NCI-H748 (cell line): ENCODE data around the gene CASR.

Experiments used
- DNase-seq: peaks from one replicate; lab custom pipeline; 2025; ENCODE audit not compliant: unreplicated experiment; lab: John Stamatoyannopoulos, UW

Gene CASR

GRCh38 chr3:122305818-122306621 is 122.6 kb downstream of the CASR start:
- peak; percentile 3 for DNase-seq

GRCh38 chr3:122306622-122306953 is 123.1 kb downstream of the CASR start:
- no peak for DNase-seq

GRCh38 chr3:122307094-122307687 is 123.7 kb downstream of the CASR start:
- DNase-seq = no peak

- no peak for DNase-seq
Measured at GRCh38 chr3:122307976-122308375, 124.5 kb downstream of the CASR start.

- no peak for DNase-seq
Measured at GRCh38 chr3:122310361-122310760, 126.9 kb downstream of the CASR start.

GRCh38 chr3:122312826-122313225 is 129.4 kb downstream of the CASR start:
- no peak for DNase-seq

GRCh38 chr3:122313281-122313680 is 129.8 kb downstream of the CASR start:
- no peak for DNase-seq

GRCh38 chr3:122314228-122314876 is 130.9 kb downstream of the CASR start:
- DNase-seq = no peak

- no peak for DNase-seq
Measured at GRCh38 chr3:122315619-122316018, 132.2 kb downstream of the CASR start.

- DNase-seq = no peak
Measured at GRCh38 chr3:122316368-122316767, 132.9 kb downstream of the CASR start.

- DNase-seq = no peak
Measured at GRCh38 chr3:122318620-122319019, 135.2 kb downstream of the CASR start.

- no peak for DNase-seq
Measured at GRCh38 chr3:122322095-122323075, 138.9 kb downstream of the CASR start.

GRCh38 chr3:122324871-122325323 is 141.4 kb downstream of the CASR start, which contains the start of gene CSTA:
TSS of gene CSTA (plus strand) at chr3:122325248. CDS start at chr3:122325293, 45 bp downstream.
- no peak for DNase-seq

- no peak for DNase-seq
Measured at GRCh38 chr3:122325769-122326168, 142.3 kb downstream of the CASR start.

- no peak for DNase-seq
Measured at GRCh38 chr3:122331886-122332285, 148.4 kb downstream of the CASR start.

- DNase-seq = no peak
Measured at GRCh38 chr3:122332551-122332950, 149.1 kb downstream of the CASR start.
